ENCODE data around the gene ARHGEF37. TPM values are rescaled to one million over a fixed set of nuclear protein-coding genes. Genes with fewer than 3 reads are reported as not detected.

ARHGEF37 gene
- total and polyA plus RNA-seq, 2 of the 8 experiments (the other 6 are each of a cell fraction or from before 2014, with no cell fraction given) = 0.21 to 0.48 TPM

DNA sequence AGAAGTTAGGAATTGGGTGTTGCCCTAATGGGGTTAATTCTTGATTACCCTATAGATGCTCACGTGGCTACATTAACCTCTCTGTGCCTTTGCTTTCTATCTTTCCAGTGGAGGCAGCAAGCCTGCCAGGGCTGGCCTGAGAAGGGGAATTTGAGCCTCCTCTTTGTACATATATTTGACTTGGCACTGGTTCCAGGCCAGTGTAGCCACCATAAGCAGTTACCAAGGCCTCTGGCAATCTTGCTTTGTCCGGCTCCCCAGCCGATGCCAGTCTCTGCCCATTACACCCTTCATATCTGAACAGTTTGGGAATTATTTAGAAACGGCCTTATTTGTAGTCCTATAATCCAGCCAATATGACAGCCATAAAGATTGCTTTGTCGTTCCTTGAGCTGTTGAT lies 90.2 kb downstream of the ARHGEF37 start:
- Histone ChIP-seq H3K27ac (ENCODE audit: low read depth, low read length) (no peak overlapping the region), H4K91ac (replicated peaks; ENCODE audit: insufficient read length, low read length) (no peak overlapping the region), H3K27me3 (replicated peaks in 1 of 4; ENCODE audit: control insufficient read depth in 3 of 4, extremely low read depth in 1 of 4, insufficient read depth in 3 of 4, low read length in 3 of 4) (no peaks in the 10 kb centered on the region), H3K79me2 (ENCODE audit: control insufficient read depth in 1 of 2, insufficient read depth in 2 of 2, low read length in 2 of 2) (no peaks in the 10 kb centered on the region), H3K4me1 (replicated peaks in 1 of 4; ENCODE audit: control insufficient read depth in 3 of 4, insufficient read depth in 4 of 4, low read length in 3 of 4) (no peaks in the 10 kb centered on the region), H4K20me1 (replicated peaks in 1 of 2; ENCODE audit: control insufficient read depth in 1 of 2, insufficient read depth in 2 of 2, low read length in 2 of 2) (no peaks in the 10 kb centered on the region), H3K36me3 (ENCODE audit: control insufficient read depth in 2 of 4, insufficient read depth in 4 of 4, low read length in 3 of 4) (no peaks in the 10 kb centered on the region), H3K9me3 (ENCODE audit: insufficient read depth in 2 of 2, low read depth in 1 of 2, low read length in 1 of 2) (peaks cover 2 to 6% of the 10 kb centered on the region in 2 experiments; a peak in 3 of 4 replicates), H3K79me1 (ENCODE audit: low read depth, low read length) (no peaks in the 10 kb centered on the region), H2AFZ (ENCODE audit: low read length) (no peak overlapping the region), H2BK15ac (ENCODE audit: low read length) (no peak overlapping the region), H2BK12ac (ENCODE audit: low read depth, low read length) (no peak overlapping the region), H3K4me2 (ENCODE audit: insufficient read depth in 1 of 2, low read depth in 2 of 2, low read length in 2 of 2) (no peak overlapping the region), H3K4ac (replicated peaks; ENCODE audit: insufficient read length, low read depth, low read length) (no peak overlapping the region), H3K14ac (ENCODE audit: insufficient read length) (no peak overlapping the region), H3K18ac (ENCODE audit: extremely low read depth, low read length) (no peak overlapping the region), H3K23me2 (ENCODE audit: low read depth, low read length) (no peaks in the 10 kb centered on the region), H3K56ac (replicated peaks; ENCODE audit: insufficient read length, low read depth, low read length) (no peak overlapping the region), H2BK20ac (ENCODE audit: low read length) (no peak overlapping the region), H4K5ac (ENCODE audit: insufficient read length, low read depth, low read length) (no peak overlapping the region), H2BK5ac (ENCODE audit: low read depth, low read length) (no peak overlapping the region), H4K8ac (ENCODE audit: extremely low read depth, insufficient read depth, low read length) (no peak overlapping the region), H3K9ac (replicated peaks in 1 of 4; ENCODE audit: extremely low read depth in 1 of 4, low read depth in 3 of 4, low read length in 3 of 4) (no peak overlapping the region), H2AK5ac (ENCODE audit: low read depth, low read length) (no peak overlapping the region), H2BK120ac (replicated peaks; ENCODE audit: low read depth, low read length) (no peak overlapping the region), H3K4me3 (ENCODE audit: extremely low read depth in 1 of 4, insufficient read depth in 2 of 4, low read depth in 3 of 4, low read length in 4 of 4) (no peak overlapping the region), H3K23ac (ENCODE audit: insufficient read length) (no peak overlapping the region)
- DNase-seq (ENCODE audit: low read depth in 1 of 2, low spot score in 2 of 2) (no peak), FAIRE-seq (no peak)
- 84% methylated on average over 5 of the region's 5 CpGs; no CpG with 5 or more reads in 1 of the 2 experiments for WGBS, 2 experiments (ENCODE audit: extremely low coverage in 1 of 2, insufficient coverage in 1 of 2, insufficient read length in 1 of 2, insufficient replicate concordance in 2 of 2, low coverage in 1 of 2, low lambda C conversion rate in 2 of 2, missing lambda C conversion rate in 1 of 2)
- TF ChIP-seq TAF1 (IDR thresholded peaks at IDR 0.05; ENCODE audit: low read depth, low read length) (no peak), PHF8 (conservative IDR thresholded peaks at IDR 0.05; ENCODE audit: low read depth, low read length) (no peak), GABPA (IDR thresholded peaks at IDR 0.05; ENCODE audit: borderline replicate concordance, insufficient read depth, low read length) (no peak), CHD2 (IDR thresholded peaks at IDR 0.05; ENCODE audit: low read length) (no peak), SRF (IDR thresholded peaks at IDR 0.05; ENCODE audit: low read depth, low read length) (no peak), JUND (IDR thresholded peaks at IDR 0.05; ENCODE audit: low read length) (no peak)
- ChIA-PET CTCF (ENCODE audit: partially characterized antibody) (interaction anchor here (1.3 to 1.4 kb wide), 2 partner anchors 95 to 164 kb away, joined by 3 to 4 read pairs; no protein-coding TSS in a partner anchor), POLR2A (ENCODE audit: partially characterized antibody) (no interaction called here)
